Kidney tubule cell (primary cell): ENCODE data around the gene TGFBR3.
"Not testable (repeated sequence)": the region's sequence is repeated elsewhere in the genome, so short reads cannot be mapped to it uniquely, and the experiment has no call there.

Experiments
- DNase-seq: peaks from one replicate; pipeline ENCODE4 v3.0.0-alpha.2; 2018; ENCODE audit warnings: low spot score

TGFBR3 gene

DNA sequence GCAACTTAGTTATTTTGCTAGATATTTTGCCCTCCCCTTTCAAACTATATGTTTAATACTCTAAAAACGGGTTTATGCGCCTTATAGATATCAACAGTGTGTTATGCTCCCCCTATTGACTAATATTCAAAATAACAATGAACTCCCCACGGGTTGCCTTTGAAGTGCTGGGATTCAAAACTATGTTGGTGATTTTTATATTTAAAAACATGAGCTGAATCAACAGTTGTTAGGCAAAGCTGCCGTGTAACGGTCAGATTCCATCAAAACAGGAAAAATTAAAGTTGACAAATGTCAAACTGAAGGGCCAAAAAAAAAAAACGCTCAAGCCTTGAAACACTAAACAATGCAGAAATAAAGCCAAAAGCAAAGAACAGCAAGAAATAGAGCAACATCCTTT lies 2.5 kb downstream of the TGFBR3 start:
- peak; percentile 35 for DNase-seq

- DNase-seq = no peak
Observed at GRCh38 chr1:91881280-91881679, 4.7 kb downstream of the TGFBR3 start.

GRCh38 chr1:91879733-91880132 lies 6.2 kb downstream of the TGFBR3 start:
- no peak for DNase-seq

DNA sequence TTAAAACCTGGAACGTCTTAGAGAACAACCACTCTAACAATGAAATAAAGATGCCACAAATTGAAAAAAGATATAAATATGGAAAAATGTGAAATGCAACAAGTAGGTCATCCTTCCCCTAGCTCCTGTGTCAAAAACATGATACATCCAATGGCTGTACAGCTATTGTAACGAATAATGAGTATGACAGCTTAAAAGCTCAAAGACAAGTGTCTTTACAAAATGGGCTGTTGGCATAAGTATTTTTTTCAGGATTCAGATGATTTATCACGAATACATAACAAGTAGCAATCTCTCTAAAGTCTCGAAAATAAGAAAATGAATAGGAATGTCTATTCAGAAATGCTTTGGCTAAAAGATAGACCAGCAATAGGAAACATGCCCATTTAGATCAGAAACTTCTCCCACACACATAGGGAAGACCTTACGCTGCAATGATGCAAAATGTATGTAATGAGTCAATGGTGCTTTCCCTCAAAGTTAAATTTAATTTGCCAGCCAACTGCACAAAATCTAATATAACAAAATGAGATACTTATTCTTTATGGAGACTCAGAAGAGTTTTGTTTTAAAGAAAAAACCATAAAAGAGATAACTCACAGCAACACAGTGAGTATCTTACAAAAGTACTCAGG lies 8.3 kb downstream of the TGFBR3 start:
- DNase-seq = no peak

DNA sequence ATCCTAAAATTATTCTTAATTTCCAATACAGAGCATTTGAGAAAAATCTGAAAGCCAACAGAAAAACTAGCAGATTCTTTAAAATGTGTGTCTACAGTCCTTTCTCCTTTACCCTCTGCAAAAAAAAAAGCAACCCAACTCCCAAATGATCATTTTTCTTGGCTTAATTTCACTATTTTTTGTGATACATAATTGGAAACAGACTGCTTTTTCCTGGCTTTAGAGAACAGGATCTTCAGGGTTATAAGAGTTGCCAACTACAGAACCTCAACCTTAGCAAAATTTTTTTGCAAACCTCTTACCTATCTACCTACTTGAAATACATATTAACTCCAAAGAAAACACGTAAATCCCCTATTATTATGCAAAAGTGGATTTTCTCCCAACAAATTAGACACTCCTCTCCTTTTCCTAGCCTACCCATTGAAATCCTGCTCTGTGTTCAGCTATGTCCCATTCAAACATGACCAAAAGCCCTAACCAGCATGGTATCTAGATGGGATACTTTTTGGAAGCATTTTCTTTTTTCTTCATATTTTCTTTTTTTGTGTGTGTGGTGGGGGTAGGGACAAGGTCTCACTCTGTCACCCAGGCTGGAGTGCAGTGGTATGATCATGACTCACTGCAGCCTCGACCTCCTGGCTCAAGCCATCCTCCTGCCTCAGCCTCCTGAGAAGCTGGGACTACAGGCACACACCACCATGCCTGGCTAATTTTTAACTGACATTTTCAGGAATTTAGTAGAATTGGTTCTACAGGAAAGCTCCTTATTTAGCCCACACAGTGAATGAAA lies 9.0 kb downstream of the TGFBR3 start:
- no peak for DNase-seq

DNA sequence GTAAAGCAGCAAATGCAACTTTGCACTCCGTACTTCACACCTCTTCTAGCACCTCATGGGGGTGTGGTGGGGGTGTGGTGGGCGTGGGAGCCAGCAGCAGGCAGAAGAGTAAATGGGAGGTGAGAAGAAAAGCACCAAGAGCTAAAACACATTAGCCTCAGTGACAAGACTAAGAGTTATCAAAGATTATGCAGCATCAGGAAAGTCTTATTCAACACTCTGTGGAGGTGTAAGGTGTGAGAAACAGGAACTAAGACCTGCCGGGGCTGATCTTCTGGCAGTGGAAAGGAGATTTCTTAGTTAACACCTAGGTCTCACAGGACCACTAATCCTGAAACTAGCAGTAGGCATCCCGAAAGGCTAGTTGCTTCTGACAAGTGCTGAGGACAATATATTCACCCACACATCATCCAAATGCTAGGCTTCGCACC lies 9.9 kb downstream of the TGFBR3 start:
- no peak for DNase-seq

DNA sequence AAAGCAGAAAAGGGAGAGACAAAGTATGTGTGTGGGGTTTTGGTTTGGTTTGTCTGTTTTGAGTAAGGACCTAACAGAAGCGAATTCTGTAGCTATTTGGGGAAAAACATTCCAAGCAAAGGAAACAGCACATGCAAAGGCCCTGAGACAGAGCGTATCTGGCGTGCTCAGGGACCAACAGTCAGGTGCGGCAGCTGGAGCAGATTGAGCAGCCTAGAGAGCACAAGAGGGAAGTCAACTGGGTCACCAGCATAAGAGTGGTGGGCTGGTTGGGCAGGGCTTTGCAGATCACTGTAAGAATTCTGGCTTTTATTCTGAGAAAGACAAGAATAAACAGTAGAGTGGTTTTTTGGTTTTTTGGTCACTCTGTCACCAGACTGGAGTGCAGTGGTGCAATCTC lies 11.8 kb downstream of the TGFBR3 start:
- no peak for DNase-seq

DNA sequence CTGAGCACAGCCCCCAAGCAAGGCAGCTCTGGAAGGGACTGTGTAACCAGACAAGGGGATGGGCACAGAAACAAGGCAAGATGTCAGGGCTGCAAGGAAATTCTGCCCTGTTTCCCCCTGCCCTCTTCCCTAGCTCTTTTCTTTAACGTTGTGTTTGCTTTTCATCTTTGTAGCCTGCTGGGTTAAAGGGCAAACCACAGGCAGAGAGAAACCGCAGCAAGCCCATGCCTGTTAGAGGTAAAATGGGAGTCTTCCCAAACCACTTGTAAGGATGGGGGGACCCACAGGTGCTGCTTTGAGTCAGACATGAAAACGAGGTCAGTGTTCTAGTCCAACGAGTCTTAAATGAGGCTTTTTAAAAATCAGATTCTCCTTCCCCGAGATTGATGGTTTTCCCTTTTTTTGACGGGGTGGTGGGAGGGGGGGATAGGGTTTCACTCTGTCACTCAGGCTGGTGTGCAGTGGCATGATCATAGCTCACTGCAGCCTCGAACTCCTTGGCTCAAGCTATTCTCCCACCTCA lies 13.3 kb downstream of the TGFBR3 start:
- peak; percentile 39 for DNase-seq

DNA sequence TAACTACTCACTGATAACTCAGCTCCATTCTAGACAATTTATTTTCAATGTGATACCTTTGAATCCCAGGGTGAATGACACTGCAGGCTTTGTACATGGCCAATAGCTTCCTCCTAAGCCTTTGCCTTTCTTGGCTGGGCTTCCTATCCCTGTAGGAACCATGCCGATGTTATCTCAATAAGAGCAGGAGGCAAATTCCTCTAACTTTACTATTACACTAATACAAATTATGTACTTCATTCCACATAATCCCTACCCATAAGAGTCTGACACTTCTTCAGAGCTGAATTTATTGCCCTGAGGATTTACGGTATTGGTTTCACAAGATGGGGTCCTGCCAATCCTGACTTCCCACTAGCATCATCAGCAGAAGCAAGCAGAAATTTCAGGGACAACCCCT lies 14.0 kb downstream of the TGFBR3 start:
- DNase-seq = peak; percentile 11

DNA sequence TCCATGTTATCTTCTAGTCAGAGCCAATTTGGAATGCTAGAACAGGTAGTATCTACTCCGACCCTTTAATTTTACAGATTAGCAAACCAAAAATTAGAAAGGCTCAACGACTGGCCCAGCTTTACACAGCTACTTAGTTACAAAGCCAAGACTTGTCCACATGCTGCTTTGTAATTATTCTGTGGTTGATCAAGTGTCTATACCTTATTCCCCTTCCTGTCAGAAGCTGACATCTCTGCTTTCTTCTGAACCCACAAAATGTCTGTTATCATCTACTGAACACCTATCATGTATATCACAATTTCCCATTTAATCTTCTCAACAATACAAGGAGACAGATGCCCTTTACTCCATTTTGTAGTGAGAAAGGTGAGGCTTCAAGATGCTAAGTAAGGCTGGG lies 15.6 kb downstream of the TGFBR3 start:
- no peak for DNase-seq

- no peak for DNase-seq
Observed at GRCh38 chr1:91866425-91866824, 19.5 kb downstream of the TGFBR3 start.

- DNase-seq = peak; percentile 72
Observed at GRCh38 chr1:91864017-91864700, 21.8 kb downstream of the TGFBR3 start.

- no peak for DNase-seq
Observed at GRCh38 chr1:91863498-91863897, 22.5 kb downstream of the TGFBR3 start.

GRCh38 chr1:91862120-91862519 lies 23.8 kb downstream of the TGFBR3 start:
- no peak for DNase-seq

- DNase-seq = no peak
Observed at GRCh38 chr1:91857557-91858239, 28.3 kb downstream of the TGFBR3 start.

DNA sequence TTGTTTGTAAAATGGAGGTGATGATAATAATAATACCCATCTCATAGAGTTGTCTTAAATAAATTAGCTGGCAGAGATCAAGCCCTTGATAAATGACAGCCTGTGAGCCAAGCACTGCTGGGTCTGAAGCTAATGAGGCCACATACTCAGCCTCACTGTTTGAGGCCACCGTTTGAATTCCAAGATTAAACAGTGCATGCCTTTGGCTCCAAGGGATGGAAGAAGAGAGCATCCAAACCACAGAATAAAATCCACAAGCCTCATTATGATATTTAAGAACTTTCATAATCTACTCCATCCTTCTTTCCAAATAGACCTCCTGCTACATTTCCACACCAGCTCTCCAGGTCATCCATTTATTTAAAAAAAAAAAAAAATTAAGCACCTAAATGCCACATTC lies 29.0 kb downstream of the TGFBR3 start:
- DNase-seq = no peak

DNA sequence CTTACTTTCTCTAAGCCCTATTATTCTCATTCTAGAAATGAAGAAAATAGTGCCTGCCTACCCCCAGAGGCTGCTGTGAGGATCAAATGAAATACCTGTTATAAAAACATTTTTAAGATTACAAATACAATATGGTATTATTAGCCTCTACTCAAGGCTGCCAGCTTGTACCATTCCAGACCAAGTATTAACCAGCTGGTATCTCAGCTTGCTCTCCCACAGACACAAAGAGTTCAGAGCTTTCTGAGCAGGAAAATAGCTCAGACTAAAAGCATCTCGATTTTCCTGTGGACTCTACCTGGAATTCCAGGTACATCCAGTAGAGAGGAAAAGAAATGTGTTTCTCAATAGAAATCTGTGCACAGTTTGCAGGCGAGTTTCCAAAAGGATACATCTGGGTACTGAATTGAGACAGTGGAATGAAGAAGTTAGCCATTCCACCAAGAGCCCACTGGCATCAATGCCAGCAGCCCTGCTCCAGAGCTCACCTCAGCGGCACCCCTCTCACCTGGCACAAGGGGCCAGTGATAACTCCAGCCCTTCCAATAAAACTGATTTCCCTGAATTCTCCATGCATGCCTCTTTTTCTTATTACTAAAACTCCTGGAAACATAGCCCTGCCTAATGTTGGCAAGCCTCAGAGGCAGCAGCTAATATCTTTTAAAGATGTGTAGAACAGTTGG lies 31.0 kb downstream of the TGFBR3 start:
- no peak for DNase-seq

- no peak for DNase-seq
Observed at GRCh38 chr1:91853397-91853796, 32.6 kb downstream of the TGFBR3 start.

- DNase-seq = not testable (repeated sequence)
Observed at GRCh38 chr1:91852011-91852410, 33.9 kb downstream of the TGFBR3 start.

- DNase-seq = peak; percentile 77
Observed at GRCh38 chr1:91851130-91852010, 34.6 kb downstream of the TGFBR3 start.

DNA sequence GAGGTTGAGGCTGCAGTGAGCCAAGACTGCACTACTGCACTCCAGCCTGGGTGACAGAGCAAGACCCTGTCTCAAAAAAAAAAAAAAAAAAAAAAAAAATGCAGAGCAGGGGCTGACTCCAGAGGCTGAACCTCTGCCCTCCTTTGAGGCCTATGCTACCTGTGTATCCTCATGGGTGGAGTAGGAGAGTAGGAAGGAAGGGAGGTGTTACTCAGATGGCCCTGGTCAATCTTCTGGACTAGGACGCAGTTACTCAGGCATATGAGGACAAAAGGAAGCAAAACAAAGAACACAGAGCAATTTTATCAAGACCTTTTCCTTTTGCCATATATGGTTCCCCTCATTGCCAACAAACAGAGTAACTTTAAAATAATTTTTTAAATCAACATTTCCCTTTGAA lies 35.2 kb downstream of the TGFBR3 start:
- no peak for DNase-seq
